ENCODE data around the gene STAC3. TPM values are rescaled to one million over a fixed set of nuclear protein-coding genes. Genes with fewer than 3 reads are reported as not detected.

Gene STAC3
- total and polyA plus RNA-seq, 2 of the 8 experiments (the other 6 are each of a cell fraction or from before 2014, with no cell fraction given) = 0.70 to 1.3 TPM

DNA sequence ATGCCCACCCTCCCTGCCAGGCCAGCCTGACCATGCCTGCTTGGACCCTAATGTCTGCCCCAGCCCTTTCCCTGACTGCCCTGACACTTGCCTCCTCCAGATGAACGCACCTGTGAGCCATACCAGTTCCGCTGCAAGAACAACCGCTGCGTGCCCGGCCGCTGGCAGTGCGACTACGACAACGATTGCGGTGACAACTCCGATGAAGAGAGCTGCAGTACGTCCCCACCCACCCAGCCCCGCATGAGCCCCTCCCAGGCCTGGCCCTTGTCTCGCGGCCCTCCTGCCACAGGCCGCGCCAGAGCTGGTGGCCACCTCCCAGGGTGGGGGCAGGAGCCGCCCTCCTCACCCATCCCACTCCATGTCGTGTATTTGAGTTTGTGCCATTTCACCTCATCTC, 48.7 kb downstream of the STAC3 start (continued):
- TF ChIP-seq NRF1 (IDR thresholded peaks at IDR 0.05; ENCODE audit: low read depth, low read length) (no peak), CBX8 (IDR thresholded peaks at IDR 0.05; ENCODE audit: borderline replicate concordance, low read depth, low read length) (no peak), KDM4A (IDR thresholded peaks at IDR 0.05; ENCODE audit: low read depth, low read length, severe bottlenecking) (no peak)
- TF ChIP-seq, protein P1, sequence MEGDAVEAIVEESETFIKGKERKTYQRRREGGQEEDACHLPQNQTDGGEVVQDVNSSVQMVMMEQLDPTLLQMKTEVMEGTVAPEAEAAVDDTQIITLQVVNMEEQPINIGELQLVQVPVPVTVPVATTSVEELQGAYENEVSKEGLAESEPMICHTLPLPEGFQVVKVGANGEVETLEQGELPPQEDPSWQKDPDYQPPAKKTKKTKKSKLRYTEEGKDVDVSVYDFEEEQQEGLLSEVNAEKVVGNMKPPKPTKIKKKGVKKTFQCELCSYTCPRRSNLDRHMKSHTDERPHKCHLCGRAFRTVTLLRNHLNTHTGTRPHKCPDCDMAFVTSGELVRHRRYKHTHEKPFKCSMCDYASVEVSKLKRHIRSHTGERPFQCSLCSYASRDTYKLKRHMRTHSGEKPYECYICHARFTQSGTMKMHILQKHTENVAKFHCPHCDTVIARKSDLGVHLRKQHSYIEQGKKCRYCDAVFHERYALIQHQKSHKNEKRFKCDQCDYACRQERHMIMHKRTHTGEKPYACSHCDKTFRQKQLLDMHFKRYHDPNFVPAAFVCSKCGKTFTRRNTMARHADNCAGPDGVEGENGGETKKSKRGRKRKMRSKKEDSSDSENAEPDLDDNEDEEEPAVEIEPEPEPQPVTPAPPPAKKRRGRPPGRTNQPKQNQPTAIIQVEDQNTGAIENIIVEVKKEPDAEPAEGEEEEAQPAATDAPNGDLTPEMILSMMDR (IDR thresholded peaks at IDR 0.05; ENCODE audit: control extremely low read depth in 1 of 3, insufficient read depth in 1 of 3, low read depth in 1 of 3, low read length in 3 of 3) = no peak
